ENCODE data around the gene SGCD.

The SGCD gene

GRCh38 chr5:156363861-156364260 lies 36.9 kb downstream of the SGCD start:
- no peak for DNase-seq

DNA sequence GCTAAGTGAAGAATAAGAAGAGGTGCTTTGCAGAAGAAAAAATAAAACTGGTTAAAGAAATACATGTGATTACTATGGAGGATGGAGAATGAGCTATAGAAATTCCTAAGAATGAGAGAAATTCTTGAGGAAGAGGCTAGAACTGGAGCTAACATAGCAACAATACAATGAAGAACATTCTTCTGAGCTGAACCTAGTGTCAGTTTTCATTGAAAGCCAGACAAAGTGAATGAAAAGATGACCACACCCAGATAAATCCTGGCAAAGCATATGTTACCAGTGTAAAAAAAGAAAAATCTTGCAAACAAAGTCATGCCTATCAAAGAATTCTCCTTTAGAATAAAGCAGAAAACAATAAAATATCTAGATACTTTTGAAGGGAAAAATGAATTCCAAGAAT lies 39.6 kb downstream of the SGCD start:
- DNase-seq = no peak

GRCh38 chr5:156367597-156367996 lies 40.6 kb downstream of the SGCD start:
- no peak for DNase-seq

DNA sequence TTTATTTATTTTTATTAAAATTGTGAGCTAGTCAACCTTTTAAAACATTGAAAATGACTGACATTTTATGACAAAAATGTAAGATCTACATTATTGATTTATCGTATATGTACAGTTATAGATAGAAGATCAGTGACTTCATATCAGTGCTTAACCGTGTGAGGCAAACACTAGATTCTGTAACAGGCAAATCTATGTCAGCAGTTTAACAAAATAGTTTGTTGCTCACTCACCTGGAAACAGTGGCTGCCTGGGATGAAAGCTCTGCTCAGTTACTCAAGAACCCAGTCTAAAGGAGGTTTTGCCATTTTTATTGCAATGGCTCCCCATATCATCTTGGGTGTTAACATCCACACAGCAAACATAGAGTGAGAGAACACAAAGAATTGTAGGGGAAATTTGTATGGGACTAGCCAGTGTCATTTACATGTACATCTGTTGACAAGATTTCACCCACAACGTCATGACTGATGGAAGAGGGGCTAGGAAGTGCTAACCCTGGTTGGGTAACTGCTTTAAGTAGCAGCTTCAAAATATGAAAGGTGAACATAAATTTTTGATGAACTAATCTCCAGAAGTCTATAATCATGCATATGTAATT lies 49.0 kb downstream of the SGCD start:
- no peak for DNase-seq

- DNase-seq = no peak
These were observed 49.8 kb downstream of the SGCD start for GRCh38 chr5:156376751-156377150.

- DNase-seq = no peak
These were observed 51.2 kb downstream of the SGCD start for GRCh38 chr5:156378159-156378558.

GRCh38 chr5:156379206-156379605 lies 52.2 kb downstream of the SGCD start:
- DNase-seq = no peak

GRCh38 chr5:156380848-156381247 lies 53.9 kb downstream of the SGCD start:
- no peak for DNase-seq

DNA sequence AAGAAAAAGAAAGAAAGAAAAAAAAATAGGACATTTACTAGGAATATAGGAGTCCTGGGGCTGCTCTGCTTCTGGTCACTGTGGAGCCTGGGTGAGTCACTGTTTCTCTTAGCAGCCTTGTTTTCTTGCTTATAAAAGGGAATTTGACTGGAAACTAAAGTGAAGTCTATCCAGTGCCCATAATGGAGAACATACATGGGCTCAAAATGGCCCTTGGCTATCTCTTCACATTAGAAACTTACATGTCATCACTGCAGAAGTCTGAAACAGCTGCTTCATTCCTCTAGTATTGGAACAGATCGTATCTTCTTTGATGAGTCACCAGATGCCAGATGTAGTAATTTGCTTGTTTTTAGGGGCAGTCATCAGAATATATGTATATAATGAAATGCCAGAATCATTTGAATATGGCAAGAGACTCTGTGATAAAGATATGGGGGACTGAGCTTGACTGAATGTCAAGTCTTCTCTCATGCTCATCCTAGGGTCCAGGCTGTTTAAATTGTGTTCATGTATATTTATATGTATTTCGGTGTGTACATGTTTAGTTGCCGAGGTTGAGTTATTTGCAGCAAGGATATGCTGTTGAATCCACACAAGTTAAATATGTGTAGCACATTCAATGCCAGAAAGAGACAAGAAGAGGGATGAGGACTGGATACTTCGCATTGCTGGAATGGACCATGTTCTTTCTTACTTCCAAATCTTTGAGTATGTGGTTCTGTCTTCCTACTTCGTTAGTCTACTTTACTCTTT lies 56.7 kb downstream of the SGCD start:
- no peak for DNase-seq

DNA sequence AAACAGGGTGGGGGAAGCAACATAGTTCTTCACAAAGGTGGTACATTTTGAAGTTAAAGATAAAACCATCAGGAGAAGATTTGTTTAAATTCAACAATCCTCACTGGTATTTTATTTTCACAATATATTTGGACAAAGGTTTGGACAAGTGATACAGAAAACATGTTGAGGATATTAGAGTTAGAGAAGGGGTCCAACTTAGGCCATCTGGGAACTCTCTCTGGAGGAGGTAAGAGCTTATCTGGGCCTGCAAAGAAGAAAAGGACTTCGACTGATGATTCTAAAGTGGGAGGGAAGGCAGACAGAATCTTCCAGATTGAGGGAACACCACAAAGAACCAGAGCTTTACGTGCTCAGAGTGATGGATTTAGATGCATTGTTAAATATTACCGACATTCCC lies 58.5 kb downstream of the SGCD start:
- DNase-seq = no peak

DNA sequence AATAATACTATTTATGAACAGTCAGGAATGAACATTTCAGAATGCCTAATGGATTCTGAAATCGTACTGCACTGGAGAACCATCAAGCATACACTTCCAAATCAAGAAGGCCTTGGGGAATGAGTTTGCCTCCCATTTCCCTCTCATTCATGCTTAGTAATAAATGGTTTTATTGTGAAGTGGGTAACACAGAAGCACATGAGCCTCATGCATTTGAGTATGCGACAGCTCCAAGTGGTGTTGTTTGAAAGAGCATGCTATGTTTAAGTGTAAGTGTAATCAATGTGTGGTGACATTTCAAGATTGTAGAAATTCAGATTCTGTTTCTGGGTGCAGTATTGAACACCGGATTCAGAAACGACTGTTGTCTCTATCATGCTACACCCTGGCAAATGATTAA lies 60.0 kb downstream of the SGCD start:
- no peak for DNase-seq

DNA sequence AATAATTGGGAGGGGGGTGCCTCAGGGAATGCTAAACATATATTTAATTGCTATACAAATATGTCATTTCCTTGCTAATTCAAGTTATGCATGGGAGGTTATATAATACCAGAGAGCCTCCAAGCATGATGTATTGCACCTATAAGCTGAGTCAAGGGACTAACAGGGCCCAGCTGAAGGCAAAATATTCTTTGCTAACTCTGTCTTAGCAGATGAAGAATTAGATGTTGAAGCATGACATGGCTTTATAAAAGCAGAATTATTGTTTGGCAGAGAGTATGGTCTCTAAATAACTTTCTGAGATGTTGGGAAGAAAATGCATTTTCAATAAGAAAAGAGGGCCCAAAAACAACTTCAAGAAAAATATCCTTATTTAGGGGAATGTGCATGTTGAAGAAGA lies 60.4 kb downstream of the SGCD start:
- DNase-seq = no peak

DNA sequence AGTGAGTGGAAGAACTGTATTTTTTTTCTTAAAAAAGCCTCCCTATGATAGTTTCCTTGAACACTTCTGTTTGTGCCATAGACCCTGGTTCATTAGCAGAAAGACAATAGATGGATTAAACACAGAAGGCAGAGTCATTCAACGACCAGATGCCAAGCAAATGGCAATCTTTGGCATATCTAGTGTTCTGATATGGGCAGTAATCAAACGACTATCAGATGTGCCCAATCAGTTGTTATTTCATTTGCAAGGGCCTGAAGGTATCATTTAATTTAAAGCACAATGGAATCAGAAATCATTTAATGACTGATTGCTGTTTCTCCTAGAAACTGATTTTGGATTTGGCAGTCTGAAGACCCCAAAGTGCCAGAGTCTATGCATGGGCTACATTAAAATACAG lies 61.3 kb downstream of the SGCD start:
- no peak for DNase-seq

- no peak for DNase-seq
These were observed 64.2 kb downstream of the SGCD start for GRCh38 chr5:156391139-156391538.

DNA sequence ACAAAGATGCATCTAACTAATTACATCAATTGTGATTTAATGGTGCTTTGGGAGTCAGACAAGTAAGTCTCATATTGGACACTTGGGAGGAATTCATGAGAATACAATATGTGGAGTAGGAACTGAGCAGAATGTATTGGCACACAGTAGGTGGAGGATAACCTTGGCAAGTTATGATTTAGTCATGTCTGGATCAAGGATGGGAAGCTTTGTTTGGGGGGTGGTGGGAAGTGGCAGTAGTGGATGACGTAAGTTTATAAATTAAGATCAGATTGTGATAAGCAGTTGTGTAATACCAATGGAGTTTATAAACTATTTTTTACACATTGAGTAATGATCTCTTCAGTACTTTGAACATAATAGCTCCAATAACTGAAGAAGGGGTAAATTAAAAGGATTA lies 67.0 kb downstream of the SGCD start:
- no peak for DNase-seq

DNA sequence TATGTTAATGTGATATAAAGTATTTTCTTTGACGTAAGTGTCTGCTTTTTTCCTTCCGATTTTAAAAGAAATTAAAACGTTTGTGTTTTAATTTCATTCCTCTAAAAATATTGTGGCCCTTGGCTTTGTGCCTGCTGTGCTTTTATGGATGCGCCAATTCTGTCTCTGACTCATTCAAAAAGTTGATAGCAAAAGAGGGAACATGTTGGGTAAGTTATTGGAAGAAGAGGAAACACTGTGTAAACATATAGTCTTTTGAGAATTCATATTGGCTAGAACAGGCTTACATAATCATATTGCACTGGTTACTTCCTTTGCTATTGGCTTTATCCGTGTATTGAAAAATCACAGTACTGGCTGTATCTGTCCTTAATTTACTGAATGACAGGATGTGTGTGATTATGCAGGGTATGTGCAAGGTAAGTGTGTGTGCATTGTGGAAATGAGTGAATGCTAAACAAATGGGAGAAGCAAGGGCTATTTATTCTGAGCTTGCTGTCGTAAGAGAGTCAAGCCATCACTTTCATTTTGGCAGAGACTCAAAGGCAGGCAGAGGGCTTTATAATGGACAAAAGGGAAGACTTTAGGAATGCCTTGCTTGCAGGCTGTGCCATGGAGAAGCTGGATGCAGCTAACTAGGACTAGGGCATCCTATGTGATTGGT lies 67.8 kb downstream of the SGCD start:
- no peak for DNase-seq

- DNase-seq = no peak
These were observed 68.3 kb downstream of the SGCD start for GRCh38 chr5:156395306-156395675.

DNA sequence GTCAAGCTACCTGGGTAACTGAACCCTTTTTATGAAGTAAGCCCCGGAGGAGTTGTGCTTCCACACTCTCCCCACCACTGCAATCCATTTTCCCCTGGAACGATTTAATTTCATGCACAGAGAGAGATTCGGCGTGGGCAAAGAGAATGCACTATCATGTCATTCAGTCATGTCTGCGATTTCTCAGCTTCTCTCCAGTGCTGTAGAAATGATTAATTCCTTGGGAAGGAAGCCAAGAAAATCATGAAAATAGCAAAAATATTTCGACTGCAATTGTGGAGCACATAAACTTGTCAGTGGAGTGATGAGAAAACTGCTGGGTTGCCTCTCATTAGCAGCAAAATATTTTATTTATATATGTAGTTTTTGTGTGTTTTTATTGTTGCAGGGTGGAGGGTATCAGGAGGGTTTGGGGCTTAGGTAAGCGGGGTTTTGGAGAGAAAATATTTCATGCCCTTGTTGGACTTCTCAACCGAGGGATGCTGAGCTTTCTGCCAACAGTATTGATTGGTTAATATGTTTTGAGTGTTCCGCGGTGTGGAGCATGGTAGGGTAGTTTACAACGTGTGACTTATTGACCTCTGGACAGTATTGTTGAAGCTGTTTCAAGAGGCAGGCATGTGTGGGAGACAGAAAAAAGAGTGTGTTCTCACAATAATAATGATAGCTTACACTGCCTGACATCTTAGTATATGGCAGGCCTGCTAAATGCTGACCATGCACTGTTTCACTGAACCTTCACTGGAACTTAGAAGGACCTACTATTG lies 69.3 kb downstream of the SGCD start:
- no peak for DNase-seq

DNA sequence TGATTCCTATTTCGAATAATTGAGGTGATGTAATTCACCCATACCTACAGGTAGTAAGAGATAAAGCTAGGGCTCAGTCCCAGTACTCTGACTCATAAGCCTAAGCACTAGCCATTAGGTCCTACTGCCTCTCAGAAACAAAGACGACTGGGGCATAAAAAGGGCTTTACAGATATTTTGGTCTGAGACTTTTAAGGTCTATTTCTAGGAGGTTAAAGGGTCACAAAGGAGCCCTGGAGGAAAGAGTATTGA lies 69.8 kb downstream of the SGCD start:
- DNase-seq = no peak

DNA sequence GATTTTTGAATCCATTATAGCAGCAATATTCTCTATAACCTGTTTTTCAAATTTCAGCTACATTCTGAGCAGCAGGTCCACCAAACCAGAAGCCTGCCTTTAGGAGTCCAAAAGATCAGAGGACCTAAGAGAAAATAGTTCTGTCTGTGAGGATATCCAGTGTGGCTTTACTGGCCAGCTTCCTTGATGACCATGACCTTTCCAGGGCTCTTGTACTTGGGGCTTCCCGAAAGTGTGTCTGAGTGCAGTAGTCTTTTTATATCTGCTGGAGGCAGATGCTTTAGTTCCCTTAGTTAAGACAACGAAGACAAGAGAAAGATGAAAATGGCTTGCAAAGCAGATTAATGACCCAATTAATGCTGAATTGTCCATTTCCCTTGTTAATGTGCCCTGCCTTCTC lies 72.4 kb downstream of the SGCD start:
- DNase-seq = no peak

DNA sequence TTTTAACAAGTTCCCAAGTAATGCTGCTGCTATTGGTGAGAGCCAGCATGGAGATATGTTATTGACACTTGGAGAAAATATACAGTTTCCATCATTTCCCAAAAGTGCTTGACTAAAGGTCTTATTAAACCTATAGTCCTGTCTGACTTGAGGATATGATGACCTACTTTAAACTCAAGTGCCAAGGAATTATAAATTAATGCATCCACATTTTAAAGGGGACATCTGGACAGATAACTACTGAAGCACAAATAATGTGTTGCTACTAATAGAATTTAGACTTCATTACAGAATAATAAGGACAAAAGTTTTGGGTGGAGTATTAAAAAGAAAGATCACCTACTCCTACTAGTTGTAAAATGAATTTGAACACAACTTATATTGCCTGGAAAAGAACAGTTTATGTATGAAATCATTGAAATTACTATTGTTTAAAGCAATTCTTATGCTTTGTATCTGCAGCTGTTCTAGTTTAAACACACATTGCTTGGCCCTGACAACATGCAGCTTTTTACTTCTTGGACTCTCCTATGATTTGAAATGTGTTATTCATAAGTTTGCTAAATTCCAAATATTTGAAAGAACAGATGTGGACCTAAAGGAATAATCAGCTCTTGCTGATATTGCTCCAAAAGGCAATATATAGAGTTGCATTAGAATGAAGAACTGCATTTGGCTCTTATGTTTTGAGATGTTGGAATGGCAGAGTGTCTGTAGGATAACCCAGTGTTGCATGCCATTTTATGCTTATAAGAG lies 73.4 kb downstream of the SGCD start:
- DNase-seq = no peak

DNA sequence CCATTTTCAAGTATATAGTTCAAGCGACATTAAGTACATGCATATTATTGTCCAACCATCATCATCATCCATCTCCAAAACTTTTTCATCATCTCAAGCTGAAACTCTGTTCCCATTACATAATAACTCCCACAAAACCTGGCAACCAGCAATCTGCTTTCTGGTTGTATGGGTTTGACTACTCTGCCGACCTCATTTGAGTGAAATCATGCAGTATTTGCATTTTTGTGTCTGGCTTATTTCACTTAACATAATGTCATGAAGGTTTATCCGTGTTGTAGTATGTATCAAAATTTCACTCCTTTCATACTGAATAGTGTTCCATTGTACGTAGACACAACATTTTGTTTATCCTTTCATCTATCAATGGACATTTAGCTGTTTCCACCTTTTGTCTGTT lies 74.8 kb downstream of the SGCD start:
- no peak for DNase-seq

DNA sequence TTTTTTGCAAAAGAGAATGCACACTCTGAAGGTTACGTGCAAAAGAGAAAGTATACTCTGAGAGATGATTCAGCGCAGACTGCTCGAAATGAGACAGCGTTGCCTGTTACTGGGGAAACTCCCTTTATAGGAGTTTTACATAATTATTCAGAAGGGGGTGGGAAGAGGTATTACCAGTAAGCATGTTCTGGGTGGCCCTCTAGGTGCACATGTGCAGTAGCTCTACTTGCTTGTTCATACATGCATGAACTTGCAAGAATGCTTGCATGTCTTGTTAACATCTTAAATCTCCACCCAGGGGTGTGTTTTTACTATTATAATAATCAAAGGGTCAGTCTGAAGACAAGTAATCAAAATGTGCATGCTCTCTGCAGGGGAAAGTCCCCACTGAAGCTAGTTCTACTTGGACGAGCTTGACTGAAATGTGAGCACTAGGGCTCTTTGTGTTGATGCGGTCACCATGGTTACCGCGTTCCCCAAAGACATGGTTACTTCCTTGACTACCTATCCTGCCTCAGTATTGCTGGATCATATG lies 75.5 kb downstream of the SGCD start:
- DNase-seq = peak; percentile 44

Data from activated T-cell treated with anti-CD3 and anti-CD28 coated beads, Interleukin-2, amount 50 U/mL, for 48 hours (primary cell).